ENCODE results near the gene RPLP2.

Gene RPLP2

DNA sequence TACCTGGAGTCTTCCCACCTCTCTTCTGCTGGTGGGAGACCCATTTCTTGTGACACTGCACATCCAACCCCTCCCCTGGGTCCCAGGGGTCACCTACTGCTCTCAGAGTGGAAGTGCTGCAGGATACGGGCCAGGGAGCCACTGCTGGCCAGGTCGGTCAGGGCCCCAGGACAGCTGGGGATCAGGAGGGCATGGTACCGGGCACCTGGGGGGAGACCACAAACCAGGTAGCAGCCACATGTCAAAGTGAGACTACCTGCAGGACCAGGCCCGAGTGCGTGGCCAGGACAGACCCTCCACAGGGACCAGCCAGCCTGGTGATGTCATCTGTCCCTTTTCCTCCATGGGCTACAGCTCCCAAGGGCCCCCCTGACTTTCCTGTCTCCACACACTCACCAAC is 36.3 kb upstream of the RPLP2 start:
- DNase-seq: no peak

- DNase-seq: no peak
These were observed 35.9 kb upstream of the RPLP2 start for GRCh38 chr11:773830-774229.

DNA sequence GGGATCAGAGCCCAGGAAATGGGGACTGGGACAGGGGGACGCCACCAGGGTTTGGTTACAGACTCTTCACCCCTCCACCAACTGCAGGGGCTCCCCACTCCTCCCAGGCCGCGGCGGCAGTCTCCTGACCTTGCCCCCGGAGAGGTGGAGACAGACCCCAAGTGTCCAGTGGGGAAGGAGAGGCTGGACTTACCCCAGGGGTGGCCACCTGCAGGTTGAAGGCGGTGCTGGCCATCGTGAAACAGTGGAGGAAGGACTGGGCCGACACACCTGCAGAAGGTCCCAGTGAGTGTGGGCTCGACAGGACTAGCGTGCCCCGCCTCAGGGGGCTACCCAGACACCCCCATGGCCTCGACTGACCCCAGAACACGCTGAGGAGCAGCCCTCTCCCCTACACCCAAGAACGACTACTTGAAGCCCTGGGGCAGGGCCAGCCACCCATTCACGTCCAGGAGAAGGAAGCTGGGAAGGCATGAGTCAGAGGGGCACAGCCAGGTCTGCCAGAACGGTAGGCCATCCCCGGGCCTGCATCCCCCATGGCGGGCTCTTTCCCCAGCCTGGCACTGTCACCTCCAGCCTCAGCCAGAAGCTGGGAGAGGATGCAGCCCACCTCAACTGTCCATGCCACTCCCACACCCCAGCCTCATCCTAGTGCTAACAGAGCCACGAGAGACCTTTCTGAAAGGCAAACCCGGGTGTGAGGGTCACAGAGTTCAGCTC is 34.7 kb upstream of the RPLP2 start:
- DNase-seq: no peak

DNA sequence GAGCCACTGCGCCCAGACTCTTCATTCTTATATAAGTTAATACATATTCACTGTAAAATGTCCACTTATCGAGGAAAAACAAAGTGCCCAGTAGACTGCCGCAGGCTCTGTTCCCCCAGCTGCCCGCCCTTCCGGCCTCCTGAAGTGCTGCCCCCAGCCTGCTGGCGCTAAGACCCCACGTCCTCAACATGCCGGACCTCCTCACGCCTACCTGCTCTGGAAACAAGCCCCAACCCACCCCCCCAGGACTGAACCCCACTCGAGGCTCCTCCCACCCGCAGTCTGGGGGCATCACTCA is 33.6 kb upstream of the RPLP2 start:
- DNase-seq: no peak

DNA sequence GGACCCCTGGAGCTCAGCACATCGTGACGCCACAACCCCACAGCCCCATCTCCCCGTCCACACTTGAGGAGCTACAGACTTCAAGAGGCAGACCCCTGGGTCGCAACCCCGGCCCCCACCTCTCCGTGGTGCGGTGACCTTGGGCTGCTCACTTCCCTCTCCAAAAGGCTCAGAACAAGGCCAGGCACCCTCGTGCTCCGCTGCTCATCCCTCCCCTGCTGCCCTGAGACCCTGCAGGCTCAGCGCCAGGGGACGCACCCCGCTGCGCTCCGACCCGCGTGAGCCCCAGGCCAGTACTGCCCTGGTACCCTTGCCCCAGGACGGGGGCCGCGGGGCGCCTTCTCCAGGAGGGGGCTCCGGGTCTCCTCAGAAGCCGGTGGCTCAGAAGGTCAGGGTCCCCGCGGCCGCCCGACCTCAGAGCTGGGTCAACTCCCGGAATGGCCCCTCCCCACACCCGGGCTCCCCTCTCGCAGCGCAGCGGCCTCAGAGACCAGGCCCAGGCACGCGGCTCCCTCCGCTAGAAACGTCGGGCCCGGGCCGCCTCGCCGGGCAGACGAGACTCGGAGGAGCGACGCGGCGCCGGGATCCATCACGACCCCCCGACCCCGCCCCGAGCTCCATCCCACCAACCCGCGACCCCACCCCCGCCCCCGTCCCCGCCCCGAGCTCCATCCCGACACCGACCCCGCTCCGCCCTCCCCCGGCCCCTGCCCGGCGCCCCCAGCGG is 33.0 kb upstream of the RPLP2 start:
- DNase-seq: no peak

- DNase-seq: peak in 53 of 56 donors; percentile 56 to 93 (median 82)
These were observed 32.2 kb upstream of the RPLP2 start, which contains the start of gene GATD1 for GRCh38 chr11:777288-778255. TSS of gene GATD1 (minus strand) at chr11:777487. CDS start at chr11:777462, 25 bp downstream.

DNA sequence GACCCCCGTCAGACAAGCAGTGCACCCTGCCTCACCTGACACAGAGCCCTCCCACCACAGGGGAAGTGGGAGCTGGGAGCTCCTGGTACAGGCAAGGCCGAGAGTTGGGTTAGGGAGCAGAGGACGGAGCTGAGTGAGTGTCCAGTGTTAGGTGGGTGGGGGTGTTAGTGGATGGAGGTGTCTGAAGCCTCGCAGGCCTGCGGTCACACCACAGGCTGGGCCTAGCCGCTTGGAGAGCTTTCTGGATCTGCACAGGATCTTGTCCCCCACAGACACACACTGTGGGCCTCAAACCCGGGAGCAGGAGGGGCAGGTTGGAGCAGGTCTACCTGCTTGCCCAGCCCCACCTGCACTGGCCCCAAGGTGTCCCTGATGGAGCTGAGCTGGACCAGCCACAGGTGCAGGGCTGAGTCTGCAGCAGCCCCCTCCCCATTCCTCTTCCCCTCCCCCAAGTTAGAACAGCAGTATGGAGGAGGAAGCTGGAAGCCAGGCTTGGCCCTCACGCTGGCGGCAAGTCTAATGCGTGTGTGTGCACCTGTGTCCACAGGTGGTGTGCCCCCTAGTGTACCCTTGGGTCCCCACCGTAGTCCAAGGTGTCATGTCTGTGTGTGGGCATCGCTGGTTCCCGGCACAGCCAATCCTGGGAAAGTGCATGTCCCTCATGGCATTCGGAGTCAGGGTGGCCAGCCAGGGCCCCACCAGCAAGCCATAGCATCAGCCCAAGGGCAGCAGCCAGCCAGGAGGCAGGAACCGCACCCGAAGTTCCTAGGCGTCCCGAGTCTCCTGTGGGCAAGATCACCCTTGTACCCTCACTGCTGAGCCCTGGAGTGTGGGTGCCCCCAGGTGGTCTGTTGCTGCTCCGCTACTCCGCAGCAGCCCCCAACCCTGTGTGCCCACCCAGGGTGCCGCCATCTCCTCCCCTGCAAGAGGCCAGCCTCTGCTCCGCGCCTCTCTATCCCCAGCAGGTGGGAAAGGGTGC is 30.5 kb upstream of the RPLP2 start:
- no peak for DNase-seq

GRCh38 chr11:779955-780532 is 29.7 kb upstream of the RPLP2 start:
- DNase-seq: no peak

- no peak for DNase-seq
These were observed 27.2 kb upstream of the RPLP2 start for GRCh38 chr11:782264-783174.

DNA sequence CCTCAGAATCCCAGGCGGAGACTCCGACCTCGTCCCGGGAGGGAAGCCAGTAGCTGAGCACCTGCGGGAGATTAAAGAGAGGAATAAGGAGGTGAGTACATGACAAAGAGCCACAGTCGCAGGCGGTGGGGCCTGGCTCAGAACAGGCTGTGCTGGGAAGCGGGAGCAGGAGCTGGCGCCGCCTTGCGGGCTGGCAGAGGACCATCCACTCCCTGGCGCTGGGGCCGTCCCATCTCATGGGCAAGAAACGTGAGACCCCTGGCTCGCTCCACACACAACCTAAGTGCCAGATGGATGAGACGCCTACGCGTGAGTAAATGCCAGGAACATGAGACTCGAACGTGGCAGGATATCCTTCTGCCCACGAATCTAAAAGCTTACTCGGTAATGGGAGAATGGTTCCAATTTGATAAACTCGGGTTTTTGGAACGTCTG is 26.2 kb upstream of the RPLP2 start:
- peak in 51 of 56 donors; percentile 23 to 88 (median 65) for DNase-seq

GRCh38 chr11:786235-787083 is 23.3 kb upstream of the RPLP2 start:
- DNase-seq: peak in 1 of 56 donors; percentile 30

DNA sequence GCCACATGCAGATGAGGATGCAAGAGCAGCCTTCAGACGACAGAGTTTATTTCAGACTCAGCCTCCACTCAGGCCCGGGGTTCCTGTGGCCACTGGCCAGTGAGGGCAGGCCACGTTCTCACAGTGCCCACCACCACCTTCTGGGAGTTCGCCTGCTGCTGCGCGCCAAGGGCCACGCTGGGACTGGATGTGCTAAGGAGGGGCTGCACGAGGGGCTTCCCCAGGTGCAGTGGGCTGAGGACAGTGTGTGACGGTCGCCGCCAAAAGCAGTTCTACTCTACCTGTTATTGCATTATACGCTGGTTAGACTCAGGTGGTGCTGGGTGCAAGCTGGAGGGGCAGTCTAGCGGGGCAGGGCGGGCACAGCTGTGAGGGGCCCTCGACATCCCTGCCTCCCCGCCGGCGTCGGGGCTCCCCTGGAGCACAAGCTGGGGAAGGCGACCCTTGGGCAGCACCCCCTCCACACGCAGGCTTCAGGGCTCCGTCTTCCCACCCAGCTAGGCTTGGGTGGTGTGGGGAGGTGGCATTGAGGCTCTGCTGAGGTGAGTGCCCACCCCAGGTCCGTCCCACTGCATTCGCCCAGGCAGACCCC is 22.6 kb upstream of the RPLP2 start:
- no peak for DNase-seq

- no peak for DNase-seq
These were observed 21.6 kb upstream of the RPLP2 start for GRCh38 chr11:788009-788640.

GRCh38 chr11:788953-789940 is 20.5 kb upstream of the RPLP2 start:
- DNase-seq: peak in 2 of 56 donors; percentile 45 to 63

DNA sequence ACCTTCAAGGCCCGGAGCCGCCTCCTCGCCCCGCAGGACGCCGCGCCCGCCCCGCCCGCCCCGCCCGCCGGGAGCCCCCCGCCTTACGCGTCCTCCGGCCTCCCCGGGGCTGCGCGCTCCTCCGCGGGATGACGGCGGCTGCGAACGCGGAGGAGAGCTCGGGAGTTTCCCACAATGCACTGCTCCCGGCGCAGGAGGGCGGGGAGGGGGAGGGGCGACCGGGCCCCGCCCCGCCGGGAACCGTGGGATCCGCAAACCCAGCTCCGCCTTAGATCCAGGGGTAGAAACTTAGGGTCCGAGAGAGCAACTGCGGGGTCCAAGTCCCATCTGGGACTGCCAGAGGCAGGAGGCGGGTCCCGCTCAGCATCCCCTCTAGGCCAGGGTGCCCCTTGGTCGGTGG is 19.8 kb upstream of the RPLP2 start, which contains the start of gene CEND1:
TSS of gene CEND1 (minus strand) at position 148 of the 400 bp plus-strand sequence. CDS start 1,514 bp downstream, outside the sequence.
- DNase-seq: peak in 50 of 56 donors; percentile 26 to 86 (median 65)
